Measurements from ENCODE around the gene KLF6. TPM values are rescaled to one million over a fixed set of nuclear protein-coding genes. Genes with fewer than 3 reads are reported as not detected.

Gene KLF6
- total and polyA plus RNA-seq, 2 of the 4 experiments (the other 2 are of a cell fraction): 69.0 to 123 TPM

- POLR2A ChIA-PET (ENCODE audit: unreplicated experiment): no interaction called here
- no peak overlapping the region for H3K4ac ChIP-seq (ENCODE audit: low read depth, low read length)
- in situ Hi-C loops (cut with MboI; ENCODE audit: low sequenced_read_pairs): no loop called here
Measured at GRCh38 chr10:3833046-3833445, 48.0 kb upstream of the KLF6 start.

More at GRCh38 chr10:3833046-3833445, 48.0 kb upstream of the KLF6 start:
- Histone ChIP-seq H3K36me3 (ENCODE audit: control insufficient read depth, insufficient read depth, low read length) (no peaks in the 10 kb centered on the region), H2BK5ac (ENCODE audit: low read depth, low read length, poor library complexity, severe bottlenecking) (no peak overlapping the region), H3K56ac (ENCODE audit: extremely low read depth, insufficient read depth, low read length) (no peak overlapping the region), H3K27ac (ENCODE audit: insufficient read depth, low read length) (no peak overlapping the region), H3K4me1 (ENCODE audit: control insufficient read depth, insufficient read depth, low read length) (peaks cover 16% of the 10 kb centered on the region), H3K18ac (ENCODE audit: low read depth, low read length) (no peak overlapping the region), H4K8ac (ENCODE audit: low read depth in 2 of 2, low read length in 2 of 2) (no peak overlapping the region), H2BK15ac (ENCODE audit: low read depth, low read length) (no peak overlapping the region), H3K14ac (replicated peaks; ENCODE audit: low read depth, low read length) (no peak overlapping the region), H4K20me1 (ENCODE audit: insufficient read depth, low read length) (no peaks in the 10 kb centered on the region), H2AK9ac (replicated peaks; ENCODE audit: low read depth, low read length, poor library complexity) (no peak overlapping the region), H3K23ac (ENCODE audit: low read depth, low read length) (no peak overlapping the region), H3K9me1 (ENCODE audit: insufficient read depth, low read length) (peaks cover 15% of the 10 kb centered on the region), H4K91ac (ENCODE audit: insufficient read depth, low read depth, low read length) (no peak overlapping the region), H2BK20ac (ENCODE audit: low read depth, low read length) (no peak overlapping the region), H2BK120ac (ENCODE audit: low read depth, low read length) (no peak overlapping the region), H4K5ac (ENCODE audit: low read depth, low read length) (no peak overlapping the region), H3K27me3 (ENCODE audit: control insufficient read depth, insufficient read depth, low read length) (no peaks in the 10 kb centered on the region), H3K4me2 (ENCODE audit: low read depth, low read length) (no peak overlapping the region), H3K4me3 (ENCODE audit: insufficient read depth, low read depth, low read length) (no peak overlapping the region), H2AK5ac (ENCODE audit: low read depth, low read length) (no peak overlapping the region), H2AFZ (replicated peaks; ENCODE audit: low read length, poor library complexity) (no peak overlapping the region), H3K9ac (ENCODE audit: low read depth, low read length) (no peak overlapping the region), H3K9me3 (ENCODE audit: control insufficient read depth, insufficient read depth, low read length) (no peaks in the 10 kb centered on the region), H3K79me1 (ENCODE audit: low read depth in 1 of 2, low read length in 2 of 2) (peaks cover 2 to 18% of the 10 kb centered on the region in 2 experiments; a peak in 2 of 4 replicates)
- dilution Hi-C loops (cut with HindIII; ENCODE audit: low sequenced_read_pairs, unreplicated experiment) (no loop called here), intact Hi-C loops (cut with micrococcal nuclease) (no loop called here)
- CTCF ChIA-PET: no interaction called here
- TF ChIP-seq SMC3 (IDR thresholded peaks at IDR 0.05; ENCODE audit: low read depth, low read length) (no peak), NFE2L2 (IDR thresholded peaks at IDR 0.05; ENCODE audit: low read depth, low read length) (no peak), RAD21 (IDR thresholded peaks at IDR 0.05; ENCODE audit: low read length) (no peak), MAFK (IDR thresholded peaks at IDR 0.05; ENCODE audit: low read depth, low read length) (no peak), CEBPB (IDR thresholded peaks at IDR 0.05; ENCODE audit: low read depth, low read length) (no peak), POLR2A (IDR thresholded peaks at IDR 0.05; ENCODE audit: low read depth, low read length) (no peak), BHLHE40 (IDR thresholded peaks at IDR 0.05; ENCODE audit: low read depth, low read length) (no peak), MAZ (IDR thresholded peaks at IDR 0.05; ENCODE audit: borderline replicate concordance, low read depth, low read length) (no peak), USF2 (IDR thresholded peaks at IDR 0.05; ENCODE audit: low read depth, low read length) (no peak), CHD1 (IDR thresholded peaks at IDR 0.05; ENCODE audit: low read depth, low read length) (no peak), FOS (IDR thresholded peaks at IDR 0.05; ENCODE audit: low read depth, low read length) (no peak), ELK1 (IDR thresholded peaks at IDR 0.05; ENCODE audit: borderline replicate concordance, low read depth, low read length) (no peak), RFX5 (IDR thresholded peaks at IDR 0.05; ENCODE audit: low read depth, low read length) (no peak), MXI1 (IDR thresholded peaks at IDR 0.05; ENCODE audit: borderline replicate concordance, low read depth, low read length) (no peak), RCOR1 (IDR thresholded peaks at IDR 0.05; ENCODE audit: insufficient replicate concordance, low read length) (no peak), CTCF (conservative IDR thresholded peaks at IDR 0.05; ENCODE audit: low read depth, low read length) (no peak)
- DNase-seq: no peak
- ATAC-seq (ENCODE audit: low read depth): no peak
- no TSS peak for BruUV-seq (replicated peaks)
- 100% methylated on average over 1 of the region's 6 CpGs; no CpG with 5 or more reads in 1 of the 2 experiments for WGBS, 2 experiments (ENCODE audit: extremely low coverage in 2 of 2, insufficient read length in 1 of 2)
